ENCODE measurements around the gene ANXA10.
"Not testable (repeated sequence)": the region's sequence is repeated elsewhere in the genome, so short reads cannot be mapped to it uniquely, and the experiment has no call there.

The ANXA10 gene

GRCh38 chr4:168118116-168118655 is 25.8 kb downstream of the ANXA10 start:
- no peak for DNase-seq (ENCODE audit: low spot score)

- DNase-seq (ENCODE audit: low spot score), result no peak
Measured at GRCh38 chr4:168119100-168119499, 26.8 kb downstream of the ANXA10 start.

GRCh38 chr4:168119890-168120289 is 27.6 kb downstream of the ANXA10 start:
- DNase-seq (ENCODE audit: low spot score), result no peak

- no peak for DNase-seq (ENCODE audit: low spot score)
Measured at GRCh38 chr4:168120811-168121210, 28.5 kb downstream of the ANXA10 start.

GRCh38 chr4:168124008-168124641 is 31.8 kb downstream of the ANXA10 start:
- no peak for DNase-seq (ENCODE audit: low spot score)

- DNase-seq (ENCODE audit: low spot score), result no peak
Measured at GRCh38 chr4:168126952-168127351, 34.6 kb downstream of the ANXA10 start.

GRCh38 chr4:168128601-168129000 is 36.3 kb downstream of the ANXA10 start:
- DNase-seq (ENCODE audit: low spot score), result no peak

- DNase-seq (ENCODE audit: low spot score), result no peak
Measured at GRCh38 chr4:168129046-168129772, 36.9 kb downstream of the ANXA10 start.

GRCh38 chr4:168129802-168130201 is 37.5 kb downstream of the ANXA10 start:
- no peak for DNase-seq (ENCODE audit: low spot score)

- DNase-seq (ENCODE audit: low spot score), result no peak
Measured at GRCh38 chr4:168131196-168131595, 38.9 kb downstream of the ANXA10 start.

GRCh38 chr4:168134651-168135050 is 42.3 kb downstream of the ANXA10 start:
- no peak for DNase-seq (ENCODE audit: low spot score)

- not testable (repeated sequence) for DNase-seq (ENCODE audit: low spot score)
Measured at GRCh38 chr4:168135860-168136259, 43.5 kb downstream of the ANXA10 start.

- not testable (repeated sequence) for DNase-seq (ENCODE audit: low spot score)
Measured at GRCh38 chr4:168137695-168138094, 45.4 kb downstream of the ANXA10 start.

GRCh38 chr4:168138143-168138542 is 45.8 kb downstream of the ANXA10 start:
- DNase-seq (ENCODE audit: low spot score), result peak; percentile 64

GRCh38 chr4:168139336-168139735 is 47.0 kb downstream of the ANXA10 start:
- peak; percentile 19 for DNase-seq (ENCODE audit: low spot score)

- DNase-seq (ENCODE audit: low spot score), result no peak
Measured at GRCh38 chr4:168141733-168142132, 49.4 kb downstream of the ANXA10 start.

- DNase-seq (ENCODE audit: low spot score), result peak; percentile 33
Measured at GRCh38 chr4:168143601-168144000, 51.3 kb downstream of the ANXA10 start.

- no peak for DNase-seq (ENCODE audit: low spot score)
Measured at GRCh38 chr4:168150420-168151050, 58.2 kb downstream of the ANXA10 start.

GRCh38 chr4:168151327-168151726 is 59.0 kb downstream of the ANXA10 start:
- no peak for DNase-seq (ENCODE audit: low spot score)

- DNase-seq (ENCODE audit: low spot score), result no peak
Measured at GRCh38 chr4:168152837-168153500, 60.6 kb downstream of the ANXA10 start.

- peak; percentile 70 for DNase-seq (ENCODE audit: low spot score)
Measured at GRCh38 chr4:168153596-168154440, 61.5 kb downstream of the ANXA10 start.
